H1 (cell line): ENCODE measurements around the gene TEN1. TPM values are rescaled to one million over a fixed set of nuclear protein-coding genes. Genes with fewer than 3 reads are reported as not detected.

Experiments
- CTCF ChIA-PET: fragments of 300-600 bp; sonication (Branson Sonifier 250); formaldehyde crosslinking; loops from one replicate; lab custom pipeline; 2021; ENCODE audit not compliant: partially characterized antibody; lab: Charles Lee
- POLR2A ChIA-PET: fragments of 300-600 bp; sonication (Branson Sonifier 250); formaldehyde crosslinking; loops from one replicate; lab custom pipeline; 2021; ENCODE audit warnings: inconsistent platforms; ENCODE audit not compliant: partially characterized antibody; lab: Charles Lee
- DNase-seq, 2 experiments: peaks; one replicate each; pipeline versions ENCODE4 v3.0.0 to v3.0.0-alpha.2; 2010 to 2022; ENCODE audit warnings: low spot score in 2 of 2, low read depth in 1 of 2, mixed read lengths in 1 of 2
- FAIRE-seq: peaks from 2 replicates; lab custom pipeline; 2011; peaks lifted over from hg19 to GRCh38; lab: Jason Lieb, UNC
- H2AFZ ChIP-seq: 2 replicates; pipeline ENCODE4 v1.8.1; 2012; ENCODE audit warnings: low read length, inconsistent platforms
- H2AK5ac ChIP-seq: 2 replicates; pipeline ENCODE4 v1.6.1; 2013; ENCODE audit warnings: low read depth, low read length
- H2BK120ac ChIP-seq: replicated peaks from 2 replicates; pipeline ENCODE3; 2013; ENCODE audit warnings: low read depth, low read length, inconsistent platforms
- H2BK12ac ChIP-seq: 2 replicates; pipeline ENCODE4 v1.6.1; 2013; ENCODE audit warnings: low read depth, low read length
- H2BK15ac ChIP-seq: 2 replicates; pipeline ENCODE4 v1.6.1; 2013; ENCODE audit warnings: low read length
- H2BK20ac ChIP-seq: 2 replicates; pipeline ENCODE4 v1.6.1; 2013; ENCODE audit warnings: low read length
- H2BK5ac ChIP-seq: 2 replicates; pipeline ENCODE4 v1.6.1; 2013; ENCODE audit warnings: low read depth, low read length
- H3K14ac ChIP-seq: 2 replicates; pipeline ENCODE4 v1.6.1; 2013; ENCODE audit warnings: inconsistent platforms; ENCODE audit not compliant: insufficient read length
- H3K18ac ChIP-seq: 2 replicates; pipeline ENCODE4 v1.6.1; 2013; ENCODE audit warnings: low read length; ENCODE audit errors: extremely low read depth
- H3K23ac ChIP-seq: 2 replicates; pipeline ENCODE4 v1.6.1; 2013; ENCODE audit warnings: inconsistent platforms; ENCODE audit not compliant: insufficient read length
- H3K23me2 ChIP-seq: 2 replicates; pipeline ENCODE4 v1.6.1; 2013; ENCODE audit warnings: low read depth, low read length
- H3K27ac ChIP-seq: 2 replicates; pipeline ENCODE4 v1.6.1; 2011; ENCODE audit warnings: low read depth, low read length, inconsistent platforms
- H3K27me3 ChIP-seq, 4 experiments: replicated peaks in 1 of 4; 1 replicate in 1 of 4; 2 replicates in 3 of 4; pipeline versions ENCODE4 v1.6.1 to v1.8.1; 2011 to 2013; ENCODE audit warnings: low read length in 3 of 4, mild to moderate bottlenecking in 3 of 4, inconsistent platforms in 2 of 4, mixed read lengths in 2 of 4, moderate library complexity in 1 of 4; ENCODE audit not compliant: control insufficient read depth in 3 of 4, insufficient read depth in 3 of 4; ENCODE audit errors: extremely low read depth in 1 of 4
- H3K36me3 ChIP-seq, 4 experiments: 2 replicates each; pipeline versions ENCODE4 v1.6.1 to v1.8.1; 2011 to 2013; ENCODE audit warnings: mild to moderate bottlenecking in 4 of 4, low read length in 3 of 4, moderate library complexity in 2 of 4, control low read depth in 1 of 4, inconsistent platforms in 1 of 4; ENCODE audit not compliant: insufficient read depth in 4 of 4, control insufficient read depth in 2 of 4
- H3K4ac ChIP-seq: replicated peaks from 2 replicates; pipeline ENCODE3; 2013; ENCODE audit warnings: low read length, low read depth, mixed read lengths, inconsistent platforms; ENCODE audit not compliant: insufficient read length
- H3K4me1 ChIP-seq, 4 experiments: replicated peaks in 1 of 4; 1 replicate in 1 of 4; 2 replicates in 3 of 4; pipeline versions ENCODE4 v1.6.1 to v1.8.1; 2011 to 2013; ENCODE audit warnings: low read length in 3 of 4, inconsistent platforms in 2 of 4, mixed read lengths in 1 of 4; ENCODE audit not compliant: insufficient read depth in 4 of 4, control insufficient read depth in 3 of 4
- H3K4me2 ChIP-seq, 2 experiments: 2 replicates each; pipeline versions ENCODE4 v1.6.1 to v1.8.1; 2011 to 2013; ENCODE audit warnings: low read depth in 2 of 2, low read length in 2 of 2, control low read depth in 1 of 2, inconsistent platforms in 1 of 2, mild to moderate bottlenecking in 1 of 2; ENCODE audit not compliant: insufficient read depth in 1 of 2
- H3K4me3 ChIP-seq, 4 experiments: fragments of 200-600, 300-600 bp in 1 of 4; sonication (generic), shearing (Covaris generic), sonication (Bioruptor Twin) in 1 of 4; 2 replicates each; pipeline versions ENCODE4 v1.5.1 to v1.8.1; 2011 to 2016; ENCODE audit warnings: low read length in 4 of 4, low read depth in 3 of 4, control low read depth in 2 of 4, inconsistent platforms in 2 of 4, mild to moderate bottlenecking in 2 of 4, mixed read lengths in 1 of 4, moderate library complexity in 1 of 4; ENCODE audit not compliant: insufficient read depth in 2 of 4; ENCODE audit errors: extremely low read depth in 1 of 4
- H3K56ac ChIP-seq: replicated peaks from 2 replicates; pipeline ENCODE3; 2013; ENCODE audit warnings: low read depth, mild to moderate bottlenecking, mixed read lengths, low read length, inconsistent platforms; ENCODE audit not compliant: insufficient read length
- H3K79me1 ChIP-seq: 2 replicates; pipeline ENCODE4 v1.6.1; 2013; ENCODE audit warnings: low read depth, low read length, control low read depth
- H3K79me2 ChIP-seq, 2 experiments: 2 replicates each; pipeline versions ENCODE4 v1.6.1 to v1.8.1; 2012 to 2013; ENCODE audit warnings: low read length in 2 of 2, mild to moderate bottlenecking in 2 of 2, inconsistent platforms in 1 of 2; ENCODE audit not compliant: insufficient read depth in 2 of 2, control insufficient read depth in 1 of 2
- H3K9ac ChIP-seq, 4 experiments: replicated peaks in 1 of 4; 1 replicate in 1 of 4; 2 replicates in 3 of 4; pipeline versions ENCODE4 v1.6.1 to v1.8.1; 2011 to 2013; ENCODE audit warnings: low read depth in 3 of 4, low read length in 3 of 4, control low read depth in 2 of 4, mild to moderate bottlenecking in 2 of 4, moderate library complexity in 2 of 4, inconsistent platforms in 1 of 4; ENCODE audit errors: extremely low read depth in 1 of 4
- H3K9me3 ChIP-seq, 2 experiments: 2 replicates each; pipeline versions ENCODE4 v1.6.1 to v1.8.1; 2012 to 2013; ENCODE audit warnings: mild to moderate bottlenecking in 2 of 2, moderate library complexity in 2 of 2, control low read depth in 1 of 2, inconsistent platforms in 1 of 2, low read depth in 1 of 2, low read length in 1 of 2, mixed read lengths in 1 of 2; ENCODE audit not compliant: insufficient read depth in 2 of 2
- H4K20me1 ChIP-seq, 2 experiments: replicated peaks in 1 of 2; 2 replicates each; pipeline versions ENCODE3 to v1.8.1; 2011 to 2013; ENCODE audit warnings: inconsistent platforms in 2 of 2, low read length in 2 of 2, mild to moderate bottlenecking in 1 of 2; ENCODE audit not compliant: insufficient read depth in 2 of 2, control insufficient read depth in 1 of 2
- H4K5ac ChIP-seq: 2 replicates; pipeline ENCODE4 v1.6.1; 2013; ENCODE audit warnings: low read length, low read depth, mixed read lengths, inconsistent platforms; ENCODE audit not compliant: insufficient read length
- H4K8ac ChIP-seq: 2 replicates; pipeline ENCODE4 v1.8.0; 2013; ENCODE audit warnings: mild to moderate bottlenecking, moderate library complexity, low read length, inconsistent platforms; ENCODE audit not compliant: insufficient read depth; ENCODE audit errors: extremely low read depth
- H4K91ac ChIP-seq: replicated peaks from 2 replicates; pipeline ENCODE3; 2013; ENCODE audit warnings: low read length, mixed read lengths, inconsistent platforms; ENCODE audit not compliant: insufficient read length
- BRCA1 ChIP-seq: IDR thresholded peaks from 2 replicates; pipeline ENCODE4 v1.6.1; 2012; ENCODE audit warnings: low read depth, low read length, improper control_type of control experiment
- CBX5 ChIP-seq: fragments of 300-800, 300-1000 bp; sonication (generic); IDR thresholded peaks from 2 replicates; pipeline ENCODE4 v1.7.1; 2016; ENCODE audit warnings: antibody characterized with exemption, low read length, low read depth
- CBX8 ChIP-seq: fragments of 300-800, 300-1000 bp; sonication (generic); IDR thresholded peaks from 2 replicates; pipeline ENCODE4 v1.7.1; 2016; ENCODE audit warnings: low read depth, low read length, borderline replicate concordance
- EZH2 ChIP-seq: fragments of 200-600 bp; sonication (generic); IDR thresholded peaks from 2 replicates; pipeline ENCODE4 v1.7.1; 2012; ENCODE audit warnings: low read depth, mild to moderate bottlenecking, moderate library complexity, low read length, inconsistent platforms; ENCODE audit not compliant: severe bottlenecking
- HDAC2 ChIP-seq, 2 experiments: fragments of 300-600 bp in 1 of 2; sonication (generic) in 1 of 2; IDR thresholded peaks; 2 replicates each; pipeline ENCODE4 v1.6.1; 2011 to 2012; ENCODE audit warnings: low read depth in 2 of 2, low read length in 2 of 2, mild to moderate bottlenecking in 2 of 2, moderate library complexity in 2 of 2, borderline replicate concordance in 1 of 2, inconsistent platforms in 1 of 2
- POLR2AphosphoS5 ChIP-seq: IDR thresholded peaks from 2 replicates; pipeline ENCODE4 v1.6.1; 2011; ENCODE audit warnings: low read depth, low read length
- RAD21 ChIP-seq, 2 experiments: IDR thresholded peaks in 1 of 2; conservative IDR thresholded peaks in 1 of 2; 2 replicates each; pipeline ENCODE4 v1.6.1; 2011; ENCODE audit warnings: low read depth in 2 of 2, low read length in 2 of 2, improper control_type of control experiment in 1 of 2, inconsistent platforms in 1 of 2, mild to moderate bottlenecking in 1 of 2, moderate library complexity in 1 of 2
- RFX5 ChIP-seq: IDR thresholded peaks from 2 replicates; pipeline ENCODE4 v1.6.1; 2011; ENCODE audit warnings: low read depth, low read length, improper control_type of control experiment, borderline replicate concordance
- SIN3A ChIP-seq, 2 experiments: IDR thresholded peaks in 1 of 2; conservative IDR thresholded peaks in 1 of 2; 2 replicates each; pipeline ENCODE4 v1.6.1; 2011 to 2012; ENCODE audit warnings: low read length in 2 of 2, improper control_type of control experiment in 1 of 2, low read depth in 1 of 2, mild to moderate bottlenecking in 1 of 2
- USF2 ChIP-seq: IDR thresholded peaks from 2 replicates; pipeline ENCODE4 v1.6.1; 2011; ENCODE audit warnings: low read length, improper control_type of control experiment
- WGBS, 2 experiments: shearing (Covaris generic) in 1 of 2; methylation state at CpG; one replicate each; pipeline versions ENCODE4 v1.1.6 to v1.1.7; 2013 to 2015; ENCODE audit warnings: low lambda C conversion rate in 2 of 2, mixed read lengths in 2 of 2, inconsistent platforms in 1 of 2, low coverage in 1 of 2, missing lambda C conversion rate in 1 of 2; ENCODE audit not compliant: insufficient replicate concordance in 2 of 2, insufficient coverage in 1 of 2, insufficient read length in 1 of 2; ENCODE audit errors: extremely low coverage in 1 of 2, missing lambda C conversion rate in 1 of 2; 5-methylcytosine and 5-hydroxymethylcytosine counted together
- polyA plus RNA-seq, 7 experiments: library from polyadenylated mRNA; depleted of rRNA in 3 of 7; stranded (reverse) in 5 of 7; unstranded in 2 of 7; fragments of >200 nt in 5 of 7; fragments of 200-250 nt in 2 of 7; gene quantifications; 1 replicate in 5 of 7; 2 replicates in 1 of 7; 4 replicates in 1 of 7; pipeline versions ENCODE4 v1.2.1 to v1.2.3, GENCODE V29; 2011 to 2013; ENCODE audit warnings: missing spikeins in 2 of 7, mixed read lengths in 2 of 7
- total RNA-seq: library from RNA; stranded (reverse); fragmentation: NEBNext Ultra II Directional; extraction: Animal tissue kit (Norgen Biotek cat#: 25700); gene quantifications from 2 replicates; pipeline ENCODE4 v1.2.1, GENCODE V29; 2021

The TEN1 gene
- total and polyA plus RNA-seq, 2 of the 8 experiments (the other 6 are each of a cell fraction or from before 2014, with no cell fraction given), result 15.9 to 18.7 TPM

GRCh38 chr17:76018801-76019200 is 39.8 kb downstream of the TEN1 start:
- Histone ChIP-seq H2BK120ac (no peak overlapping the region), H2BK5ac (no peak overlapping the region), H3K79me2 (no peaks in the 10 kb centered on the region), H2BK20ac (no peak overlapping the region), H3K23me2 (no peaks in the 10 kb centered on the region), H2AK5ac (no peak overlapping the region), H3K9me3 (no peaks in the 10 kb centered on the region), H3K18ac (no peak overlapping the region), H3K4ac (no peak overlapping the region), H4K5ac (no peak overlapping the region), H3K56ac (no peak overlapping the region), H3K4me3 (no peak overlapping the region), H4K8ac (no peak overlapping the region), H3K27me3 (no peaks in the 10 kb centered on the region; a peak in 1 of 7 replicates), H3K27ac (no peak overlapping the region), H2BK15ac (no peak overlapping the region), H3K36me3 (no peaks in the 10 kb centered on the region), H3K14ac (no peak overlapping the region), H4K91ac (no peak overlapping the region), H3K4me1 (peaks cover 0 to 2% (median under 1%) of the 10 kb centered on the region in 4 experiments; a peak in 3 of 7 replicates), H3K79me1 (no peaks in the 10 kb centered on the region), H3K4me2 (no peak overlapping the region), H2AFZ (no peak overlapping the region), H3K23ac (no peak overlapping the region), H4K20me1 (no peaks in the 10 kb centered on the region), H2BK12ac (no peak overlapping the region), H3K9ac (no peak overlapping the region)
- ChIA-PET POLR2A (interaction anchor here (1.1 to 1.9 kb wide), 2 partner anchors 11 kb away, joined by 4 to 6 read pairs; no protein-coding TSS in a partner anchor), CTCF (interaction anchor here (0.6 to 32.0 kb wide), 9 partner anchors 10 to 394 kb away, joined by 3 to 885 read pairs (median 6); partner anchors contain the start of genes CDK3, MRPL38 and TRIM65)
- FAIRE-seq (no peak), DNase-seq (no peak)
- WGBS, 2 experiments, result 87% methylated on average over 8 of the region's 13 CpGs; no CpG with 5 or more reads in 1 of the 2 experiments
- TF ChIP-seq CBX8 (no peak), USF2 (no peak), BRCA1 (no peak), SIN3A (conservative IDR thresholded peaks at IDR 0.05 in 1 of 2, IDR thresholded peaks at IDR 0.05 in 1 of 2; ENCODE audit: low read depth in 1 of 2, low read length in 2 of 2) (no peak), RAD21 (IDR thresholded peaks at IDR 0.05 in 1 of 2, conservative IDR thresholded peaks at IDR 0.05 in 1 of 2; ENCODE audit: low read depth in 2 of 2, low read length in 2 of 2) (no peak), HDAC2 (IDR thresholded peaks at IDR 0.05; ENCODE audit: borderline replicate concordance in 1 of 2, low read depth in 2 of 2, low read length in 2 of 2) (no peak), CBX5 (no peak), EZH2 (no peak), RFX5 (no peak), POLR2AphosphoS5 (no peak)
